Activated CD4-positive, alpha-beta T cell treated with anti-CD3 and anti-CD28 coated beads for 36 hours (primary cell): ENCODE results near the gene CITED4. TPM values are rescaled to one million over a fixed set of nuclear protein-coding genes. Genes with fewer than 3 reads are reported as not detected.

Experiments used
- ATAC-seq: fragments of 200-7000 bp; cut with Tn5 transposase; one replicate; pipeline ENCODE4 v1.10.0; 2021; ENCODE audit warnings: mild to moderate bottlenecking, moderate library complexity
- CTCF ChIA-PET: fragments of 350-600 bp; sonication (Branson Sonifier 250); formaldehyde crosslinking; loops from one replicate; lab custom pipeline; 2021; ENCODE audit warnings: antibody characterized with exemption; lab: Charles Lee
- POLR2A ChIA-PET: fragments of 350-600 bp; sonication (Branson Sonifier 250); formaldehyde crosslinking; loops from one replicate; lab custom pipeline; 2021; ENCODE audit warnings: antibody characterized with exemption, inconsistent platforms; lab: Charles Lee
- DNase-seq: peaks from one replicate; pipeline ENCODE4 v3.0.0-alpha.2; 2020
- H3K27ac Mint-ChIP-seq: one replicate; pipeline ENCODE4 v1.8.0; 2021; ENCODE audit warnings: mixed read lengths
- H3K27me3 Mint-ChIP-seq: one replicate; pipeline ENCODE4 v1.8.0; 2021; ENCODE audit warnings: mixed read lengths
- H3K36me3 Mint-ChIP-seq: one replicate; pipeline ENCODE4 v1.8.0; 2021; ENCODE audit warnings: low read depth, mixed read lengths
- H3K4me1 Mint-ChIP-seq: one replicate; pipeline ENCODE4 v1.8.0; 2021; ENCODE audit warnings: mixed read lengths
- H3K4me3 Mint-ChIP-seq: one replicate; pipeline ENCODE4 v1.8.0; 2021; ENCODE audit warnings: mild to moderate bottlenecking, moderate library complexity, mixed read lengths
- H3K9me3 Mint-ChIP-seq: one replicate; pipeline ENCODE4 v1.8.0; 2021; ENCODE audit warnings: low read depth, mixed read lengths
- intact Hi-C, 2 experiments: fragments of 100-400 bp; cut with DNase I in 1 of 2; cut with micrococcal nuclease in 1 of 2; formaldehyde crosslinking; loops; one replicate each; pipeline versions ENCODE4 v1.14.2 to v1.15.1; 2022 to 2024; cut with DNase I, micrococcal nuclease
- total RNA-seq, 2 experiments: library from RNA; stranded (reverse); gene quantifications; one replicate each; pipeline ENCODE4 v1.2.3, GENCODE V29; 2021

Gene CITED4
- total RNA-seq, 2 experiments from 2014 or later: 1.6 to 3.0 TPM

- Mint-ChIP-seq H3K27ac (no peak overlapping the region), H3K4me1 (peaks cover 5% of the 10 kb centered on the region), H3K36me3 (no peaks in the 10 kb centered on the region), H3K9me3 (no peaks in the 10 kb centered on the region), H3K27me3 (no peaks in the 10 kb centered on the region), H3K4me3 (no peak overlapping the region)
- ATAC-seq (no peak), DNase-seq (no peak)
- ChIA-PET POLR2A (interaction anchor here (0.7 kb wide), 1 partner anchor 8 kb away, joined by 3 read pairs; the partner anchor contains the start of gene CITED4), CTCF (interaction anchor here (0.5 to 3.0 kb wide), 13 partner anchors 9 to 925 kb away, joined by 3 to 25 read pairs (median 4); partner anchors contain the start of gene CITED4)
- intact Hi-C loops: loop anchor here in 1 of 2 experiments (5.0 kb wide), 2 partner anchors 226 to 711 kb away; no protein-coding TSS in a partner anchor
These were observed 8.9 kb downstream of the CITED4 start for GRCh38 chr1:40853113-40853884.

GRCh38 chr1:40851643-40852042 lies 10.5 kb downstream of the CITED4 start:
- Mint-ChIP-seq H3K4me3 (no peak overlapping the region), H3K27ac (no peak overlapping the region), H3K4me1 (peaks cover 5% of the 10 kb centered on the region), H3K9me3 (no peaks in the 10 kb centered on the region), H3K27me3 (no peaks in the 10 kb centered on the region), H3K36me3 (no peaks in the 10 kb centered on the region)
- ChIA-PET POLR2A (no interaction called here), CTCF (interaction anchor here (0.7 to 5.9 kb wide), 5 partner anchors 8 to 228 kb away, joined by 3 to 69 read pairs (median 4); no protein-coding TSS in a partner anchor)
- ATAC-seq: no peak
- DNase-seq: no peak
- intact Hi-C loops: loop anchor here (2.0 to 5.0 kb wide), 3 partner anchors 101 to 709 kb away; no protein-coding TSS in a partner anchor

GRCh38 chr1:40849801-40850592 lies 12.2 kb downstream of the CITED4 start:
- peaks cover 10% of the 10 kb centered on the region for H3K4me1 Mint-ChIP-seq
- no peak overlapping the region for H3K4me3 Mint-ChIP-seq
- intact Hi-C loops: loop anchor here (1.0 to 5.0 kb wide), 7 partner anchors 76 to 708 kb away; no protein-coding TSS in a partner anchor
- no peaks in the 10 kb centered on the region for H3K27me3 Mint-ChIP-seq
- DNase-seq (peak; percentile 88), ATAC-seq (peak; percentile 90)
- ChIA-PET CTCF (interaction anchor here (0.6 to 5.9 kb wide), 31 partner anchors 8 to 260 kb away, joined by 3 to 69 read pairs (median 4); partner anchors contain the start of gene NFYC), POLR2A (no interaction called here)
- no peak overlapping the region for H3K27ac Mint-ChIP-seq
- H3K36me3 Mint-ChIP-seq: no peaks in the 10 kb centered on the region
- H3K9me3 Mint-ChIP-seq: no peaks in the 10 kb centered on the region

GRCh38 chr1:40848530-40849189 lies 13.5 kb downstream of the CITED4 start:
- peaks cover 10% of the 10 kb centered on the region for H3K4me1 Mint-ChIP-seq
- ATAC-seq (no peak), DNase-seq (peak; percentile 39)
- ChIA-PET CTCF (interaction anchor here (0.6 to 5.9 kb wide), 16 partner anchors 9 to 695 kb away, joined by 3 to 69 read pairs (median 4); no protein-coding TSS in a partner anchor), POLR2A (no interaction called here)
- no peaks in the 10 kb centered on the region for H3K27me3 Mint-ChIP-seq
- intact Hi-C loops: loop anchor here in 1 of 2 experiments (1.0 kb wide), 1 partner anchor 101 kb away; no protein-coding TSS in a partner anchor
- H3K27ac Mint-ChIP-seq: no peak overlapping the region
- no peaks in the 10 kb centered on the region for H3K36me3 Mint-ChIP-seq
- H3K4me3 Mint-ChIP-seq: no peak overlapping the region
- no peaks in the 10 kb centered on the region for H3K9me3 Mint-ChIP-seq

- CTCF ChIA-PET: interaction anchor here (0.5 to 5.9 kb wide), 4 partner anchors 12 to 104 kb away, joined by 3 to 69 read pairs (median 4); no protein-coding TSS in a partner anchor
These were observed 15.0 kb downstream of the CITED4 start for GRCh38 chr1:40847023-40847745.

GRCh38 chr1:40845895-40846294 lies 16.3 kb downstream of the CITED4 start:
- H3K27ac Mint-ChIP-seq: no peak overlapping the region
- no peak for ATAC-seq
- no peaks in the 10 kb centered on the region for H3K36me3 Mint-ChIP-seq
- H3K9me3 Mint-ChIP-seq: peaks cover 3% of the 10 kb centered on the region
- no peaks in the 10 kb centered on the region for H3K27me3 Mint-ChIP-seq
- peaks cover 16% of the 10 kb centered on the region for H3K4me1 Mint-ChIP-seq
- DNase-seq: no peak
- H3K4me3 Mint-ChIP-seq: no peak overlapping the region
- ChIA-PET POLR2A (no interaction called here), CTCF (interaction anchor here (1.0 to 5.9 kb wide), 3 partner anchors 71 to 102 kb away, joined by 4 to 69 read pairs (median 6); no protein-coding TSS in a partner anchor)
- intact Hi-C loops: no loop called here

More at GRCh38 chr1:40847023-40847745, 15.0 kb downstream of the CITED4 start:
- Mint-ChIP-seq H3K36me3 (no peaks in the 10 kb centered on the region), H3K4me3 (no peak overlapping the region), H3K9me3 (peaks cover 3% of the 10 kb centered on the region), H3K4me1 (peaks cover 10% of the 10 kb centered on the region), H3K27ac (no peak overlapping the region), H3K27me3 (no peaks in the 10 kb centered on the region)
- ATAC-seq (no peak), DNase-seq (no peak)
- intact Hi-C loops: no loop called here
- POLR2A ChIA-PET: no interaction called here

GRCh38 chr1:40844887-40845878 lies 17.0 kb downstream of the CITED4 start:
- H3K27ac Mint-ChIP-seq: no peak overlapping the region
- DNase-seq (no peak), ATAC-seq (peak; percentile 45)
- no peak overlapping the region for H3K4me3 Mint-ChIP-seq
- peaks cover 3% of the 10 kb centered on the region for H3K9me3 Mint-ChIP-seq
- H3K27me3 Mint-ChIP-seq: no peaks in the 10 kb centered on the region
- ChIA-PET POLR2A (interaction anchor here (0.6 kb wide), 2 partner anchors 60 to 139 kb away, joined by 3 to 5 read pairs; no protein-coding TSS in a partner anchor), CTCF (interaction anchor here (0.6 to 1.8 kb wide), 8 partner anchors 11 to 198 kb away, joined by 3 to 6 read pairs (median 4); no protein-coding TSS in a partner anchor)
- intact Hi-C loops: no loop called here
- no peaks in the 10 kb centered on the region for H3K36me3 Mint-ChIP-seq
- peaks cover 23% of the 10 kb centered on the region for H3K4me1 Mint-ChIP-seq

- Mint-ChIP-seq H3K27me3 (no peaks in the 10 kb centered on the region), H3K4me1 (peaks cover 20% of the 10 kb centered on the region), H3K27ac (no peak overlapping the region), H3K9me3 (peaks cover 3% of the 10 kb centered on the region), H3K4me3 (no peak overlapping the region), H3K36me3 (no peaks in the 10 kb centered on the region)
- intact Hi-C loops: no loop called here
- CTCF ChIA-PET: interaction anchor here (1.2 to 1.8 kb wide), 2 partner anchors 12 to 109 kb away, joined by 5 to 6 read pairs; no protein-coding TSS in a partner anchor
- DNase-seq (no peak), ATAC-seq (no peak)
- POLR2A ChIA-PET: no interaction called here
These were observed 18.1 kb downstream of the CITED4 start for GRCh38 chr1:40844079-40844478.

- intact Hi-C loops: no loop called here
- DNase-seq: no peak
- ChIA-PET CTCF (interaction anchor here (0.7 kb wide), 2 partner anchors 276 to 290 kb away, joined by 3 read pairs; no protein-coding TSS in a partner anchor), POLR2A (no interaction called here)
- H3K36me3 Mint-ChIP-seq: no peaks in the 10 kb centered on the region
- ATAC-seq: no peak
- H3K4me1 Mint-ChIP-seq: peaks cover 20% of the 10 kb centered on the region
- H3K4me3 Mint-ChIP-seq: no peak overlapping the region
- H3K9me3 Mint-ChIP-seq: peaks cover 3% of the 10 kb centered on the region
- no peak overlapping the region for H3K27ac Mint-ChIP-seq
- H3K27me3 Mint-ChIP-seq: no peaks in the 10 kb centered on the region
These were observed 19.5 kb downstream of the CITED4 start for GRCh38 chr1:40842691-40843090.
